HUDEP-2 (cell line): ENCODE data around the gene OR2J3.
"Not testable (repeated sequence)": the region's sequence is repeated elsewhere in the genome, so short reads cannot be mapped to it uniquely, and the experiment has no call there.

ENCODE experiments used
- DNase-seq, 76 experiments: peaks; one replicate each; lab custom pipeline; 2025; ENCODE audit not compliant: unreplicated experiment in 76 of 76; lab: John Stamatoyannopoulos, UW

OR2J3 gene

DNA sequence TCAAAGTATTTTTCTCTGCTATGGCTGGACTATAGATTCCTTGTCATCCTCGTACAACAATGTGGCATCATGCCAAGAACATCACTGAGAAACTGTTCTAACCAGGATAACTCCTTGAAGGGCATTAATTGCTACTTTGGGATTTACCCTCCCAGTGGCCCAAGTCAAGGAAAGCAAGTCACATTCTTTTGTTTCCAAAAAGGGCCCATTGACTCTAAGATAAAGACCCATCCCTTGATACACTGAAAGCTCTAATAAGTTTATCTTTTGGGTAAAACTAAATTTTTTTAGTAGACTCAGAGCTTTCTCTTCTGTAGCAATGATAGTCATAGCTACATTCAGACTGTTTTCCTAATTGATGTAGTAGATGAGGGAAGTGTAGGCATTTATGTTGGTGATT is at the start of gene OR2J3:
OR2J3 (plus strand) TSS at position 301 of the 400 bp plus-strand sequence. CDS start 3,833 bp downstream, outside the sequence.
- no peak for DNase-seq

DNA sequence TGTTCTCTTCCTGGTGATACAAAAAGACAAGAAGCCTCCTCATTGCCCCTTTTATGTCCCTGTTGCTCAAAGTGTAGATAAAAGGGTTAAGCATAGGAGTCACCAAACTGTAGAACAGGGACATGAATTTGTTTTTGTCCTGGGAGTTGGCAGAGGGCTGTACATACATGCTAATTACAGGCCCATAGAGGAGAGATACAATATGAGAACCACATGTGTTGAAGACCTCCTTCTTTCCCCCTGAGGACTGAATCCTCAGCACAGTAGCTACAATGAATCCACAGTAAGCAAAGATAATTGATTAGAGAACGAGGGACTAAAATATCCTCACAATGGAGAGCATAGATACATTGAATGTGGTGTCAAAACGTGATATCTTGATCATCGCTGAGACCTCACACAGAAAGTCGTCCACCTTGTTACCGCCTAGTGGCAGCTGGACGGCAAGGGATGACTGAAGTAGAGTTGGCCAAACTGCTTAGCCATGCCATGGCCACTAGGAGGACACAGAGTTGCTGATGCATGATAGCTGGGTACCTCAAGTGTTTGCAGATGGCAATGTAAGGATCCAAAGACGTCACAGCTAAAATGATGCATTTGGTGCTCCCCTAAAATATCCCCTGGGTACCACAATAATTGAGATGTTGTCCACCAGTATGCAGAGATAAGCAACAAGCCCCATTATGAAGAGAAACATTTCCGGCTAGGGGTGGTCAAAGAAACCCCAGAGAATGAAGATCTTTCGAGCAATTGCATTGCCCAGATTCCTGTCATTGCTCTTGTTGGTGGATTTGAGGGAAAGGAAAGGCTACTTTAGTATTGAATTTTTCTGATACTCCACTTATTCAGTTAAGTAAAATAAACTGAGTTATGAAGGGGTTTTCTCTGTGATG is 35.8 kb upstream of the OR2J3 start:
- DNase-seq, result peak in 46 of 76 experiments; percentile 3 to 76 (median 37)

DNA sequence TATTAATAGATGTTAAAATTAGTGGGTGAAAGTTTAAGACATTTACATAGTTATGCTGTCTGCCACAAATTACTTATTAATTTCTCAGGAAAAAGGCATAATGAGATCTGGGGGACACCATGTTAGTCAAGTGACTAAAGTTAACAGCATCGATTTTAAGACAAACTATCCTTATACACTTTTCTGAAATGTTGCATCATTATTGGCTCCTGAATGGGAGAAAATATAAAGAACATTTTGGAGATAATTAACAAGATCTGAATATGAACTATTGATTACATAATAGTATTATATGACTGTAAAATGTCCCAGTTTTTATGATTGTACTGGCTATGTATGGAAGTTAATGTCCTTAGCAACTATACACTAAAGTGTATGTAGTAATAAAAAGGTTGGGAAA is 28.7 kb upstream of the OR2J3 start:
- no peak for DNase-seq

DNA sequence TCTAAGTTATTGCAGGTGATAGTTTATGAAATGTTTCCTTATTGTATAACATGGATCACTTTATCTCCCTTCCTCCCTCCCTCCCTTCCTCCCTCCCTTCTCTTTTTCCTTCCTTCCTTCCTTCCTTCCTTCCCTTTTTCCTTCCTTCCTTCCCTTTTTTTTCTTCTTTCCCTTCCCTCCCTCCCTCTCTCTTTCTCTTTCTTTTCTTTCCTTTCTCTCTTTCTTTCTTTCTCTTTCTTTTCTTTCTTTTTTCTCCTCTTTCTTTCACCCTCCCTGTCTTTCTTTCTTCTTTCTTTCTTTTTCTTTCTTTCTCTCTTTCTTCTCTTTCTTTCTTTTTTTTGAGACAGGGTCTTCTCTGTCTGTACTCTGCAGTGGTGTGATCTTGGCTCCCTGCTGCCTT is 26.5 kb upstream of the OR2J3 start:
- no peak for DNase-seq

DNA sequence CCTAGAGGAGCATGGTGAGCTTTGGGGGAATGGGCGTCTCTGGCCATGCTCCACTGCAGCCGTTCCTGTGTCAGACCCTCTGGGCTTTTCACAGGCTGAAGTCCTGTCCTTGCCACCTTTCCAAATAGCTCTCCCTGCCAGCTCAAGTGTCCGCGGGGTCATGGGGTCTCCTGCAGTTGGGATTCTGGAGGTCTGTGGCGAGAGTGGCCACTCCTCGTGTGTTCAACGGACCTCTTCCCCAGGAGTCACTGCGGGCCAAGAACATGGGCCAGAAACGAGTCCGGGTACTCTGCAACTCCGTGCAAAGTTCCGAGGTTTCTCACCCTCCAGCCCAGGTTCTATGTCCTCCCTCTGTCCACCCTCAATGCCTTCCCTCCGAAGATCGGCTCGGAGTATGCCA is 25.4 kb upstream of the OR2J3 start:
- no peak for DNase-seq

DNA sequence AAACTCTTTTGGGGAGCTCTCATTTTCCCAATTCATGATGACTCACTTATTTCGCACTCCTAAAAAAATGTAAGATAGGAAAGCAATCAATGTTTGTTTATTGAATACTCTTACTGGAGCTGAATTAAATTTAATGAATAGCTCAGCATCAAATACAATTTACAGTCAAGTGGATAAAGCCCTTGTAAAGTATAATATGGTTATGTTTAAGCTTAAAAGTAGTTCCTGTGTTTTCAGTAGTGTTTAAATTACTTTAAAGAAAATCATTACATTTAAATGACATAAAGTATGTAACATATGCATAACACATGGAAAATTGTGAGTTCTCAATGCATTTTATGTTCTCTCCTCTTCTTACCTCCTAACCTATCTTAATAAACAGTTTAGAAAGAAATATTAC is 20.6 kb upstream of the OR2J3 start, which contains the start of gene OR2B3:
OR2B3 (minus strand) TSS at position 101 of the 400 bp plus-strand sequence; CDS start at position 36, 65 bp downstream.
- no peak for DNase-seq

DNA sequence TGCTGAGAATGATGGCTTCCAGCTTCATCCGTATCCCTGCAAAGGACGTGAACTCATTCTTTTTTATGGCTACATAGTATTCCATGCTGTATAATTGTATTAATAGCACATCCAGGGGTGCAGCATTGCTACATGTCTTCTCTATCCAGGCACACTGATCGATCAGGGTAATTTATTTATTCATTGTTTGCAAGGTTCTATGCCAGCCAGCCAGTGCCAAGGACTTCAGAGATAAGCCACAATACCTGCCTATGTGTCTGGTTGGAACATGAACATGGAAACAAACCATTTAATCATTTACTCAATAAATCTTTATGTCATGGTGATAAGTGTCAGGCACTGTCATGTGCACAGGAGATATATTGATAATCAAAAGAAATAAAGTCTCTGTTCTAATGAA is 14.9 kb upstream of the OR2J3 start:
- no peak for DNase-seq

DNA sequence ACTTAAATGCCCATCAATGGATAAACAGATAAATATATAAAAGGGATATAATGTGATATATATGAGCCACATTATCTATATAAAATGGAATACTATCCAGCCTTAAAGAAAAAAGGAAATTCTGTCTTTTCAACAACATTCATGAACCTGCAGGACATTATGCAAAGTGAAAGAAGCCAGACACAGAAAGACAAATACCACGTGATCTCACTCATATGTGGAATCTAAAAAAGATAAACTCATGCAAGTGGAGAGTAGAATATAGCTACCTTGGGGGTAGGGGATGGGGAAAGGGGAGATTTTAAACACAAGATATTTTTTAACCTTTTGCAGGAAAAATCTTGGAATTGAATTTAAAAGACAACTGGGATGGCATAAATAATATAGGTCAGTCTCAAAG is 10.1 kb upstream of the OR2J3 start:
- no peak for DNase-seq

DNA sequence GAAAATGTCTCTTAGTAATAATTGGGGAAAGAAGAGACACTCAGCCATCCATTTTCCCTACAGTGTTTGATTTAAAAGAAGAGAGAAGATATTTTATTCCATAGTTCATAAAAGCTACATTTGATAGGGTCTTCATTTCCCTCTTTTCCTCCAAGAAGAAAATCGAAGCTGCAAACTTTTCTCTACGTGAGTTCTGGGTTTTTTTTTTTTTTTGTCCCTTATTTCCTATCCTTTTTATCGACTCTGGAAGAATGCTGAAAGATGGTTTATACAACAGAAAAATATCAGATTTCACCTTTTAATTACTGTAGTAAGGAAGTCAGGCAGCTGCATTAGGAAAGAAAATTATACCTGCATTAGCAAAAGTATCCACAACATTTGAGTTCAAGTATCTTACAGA is 8.7 kb upstream of the OR2J3 start, which contains the start of gene OR2J1:
OR2J1 (plus strand) TSS at position 301 of the 400 bp plus-strand sequence. CDS start 1,453 bp downstream, outside the sequence.
- DNase-seq, result no peak

DNA sequence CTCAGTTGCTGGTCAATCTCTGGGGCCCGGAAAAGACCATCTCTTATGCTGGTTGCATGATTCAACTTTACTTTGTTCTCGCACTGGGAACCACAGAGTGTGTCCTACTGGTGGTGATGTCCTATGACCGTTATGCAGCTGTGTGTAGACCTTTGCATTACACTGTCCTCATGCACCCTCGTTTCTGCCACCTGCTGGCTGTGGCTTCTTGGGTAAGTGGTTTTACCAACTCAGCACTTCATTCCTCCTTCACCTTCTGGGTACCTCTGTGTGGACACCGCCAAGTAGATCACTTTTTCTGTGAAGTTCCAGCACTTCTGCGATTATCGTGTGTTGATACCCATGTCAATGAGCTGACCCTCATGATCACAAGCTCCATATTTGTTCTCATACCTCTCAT is 4.3 kb downstream of the OR2J3 start:
- peak in 16 of 76 experiments; percentile 6 to 52 (median 13) for DNase-seq

DNA sequence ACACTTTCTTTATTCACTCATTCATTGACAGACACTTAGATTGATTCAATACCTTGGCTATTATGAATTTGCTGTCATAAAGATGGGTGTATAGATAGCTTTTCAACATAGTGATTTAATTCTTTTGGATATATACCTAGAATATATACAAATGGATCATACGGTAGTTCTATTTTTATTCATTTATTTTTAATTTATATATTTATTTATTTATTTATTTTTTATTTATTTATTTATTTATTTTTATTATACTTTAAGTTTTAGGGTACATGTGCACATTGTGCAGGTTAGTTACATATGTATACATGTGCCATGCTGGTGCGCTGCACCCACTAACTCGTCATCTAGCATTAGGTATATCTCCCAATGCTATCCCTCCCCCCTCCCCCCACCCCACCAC is 7.1 kb downstream of the OR2J3 start:
- DNase-seq, result not testable (repeated sequence)

DNA sequence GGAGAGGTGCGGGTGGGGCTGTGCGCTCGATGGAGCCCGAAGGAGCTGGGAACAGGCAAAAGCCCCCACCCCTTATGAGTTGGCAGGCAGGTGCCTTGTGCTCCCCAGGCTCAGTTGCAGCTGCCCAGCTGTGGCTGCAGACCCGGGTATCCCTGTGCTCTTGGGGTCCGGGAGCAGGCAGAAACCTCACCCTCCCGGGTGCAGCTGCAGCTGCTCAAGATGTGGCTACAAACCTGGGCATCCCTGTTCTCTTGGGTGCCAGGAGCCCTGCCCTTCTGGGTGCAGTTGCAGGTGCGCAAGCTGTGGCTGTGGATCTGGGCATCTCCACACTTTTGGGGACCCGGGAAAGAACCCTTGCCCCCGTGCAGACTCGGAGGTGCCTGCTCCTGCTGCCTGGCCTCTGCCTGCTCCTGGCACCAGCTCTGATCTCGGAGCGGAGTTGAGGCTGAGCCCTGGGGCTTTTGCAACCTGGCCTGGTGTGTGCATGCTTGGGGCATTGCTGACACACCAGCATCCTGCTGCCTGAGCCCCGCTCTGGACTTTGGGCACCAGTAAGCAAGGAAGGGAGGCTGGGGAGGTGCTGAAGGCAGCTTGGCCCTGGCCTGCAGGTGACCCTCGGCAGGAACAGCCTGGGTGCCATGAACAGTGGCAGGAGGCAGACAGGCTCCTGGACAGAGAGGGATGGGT is 21.6 kb downstream of the OR2J3 start:
- DNase-seq, result no peak

DNA sequence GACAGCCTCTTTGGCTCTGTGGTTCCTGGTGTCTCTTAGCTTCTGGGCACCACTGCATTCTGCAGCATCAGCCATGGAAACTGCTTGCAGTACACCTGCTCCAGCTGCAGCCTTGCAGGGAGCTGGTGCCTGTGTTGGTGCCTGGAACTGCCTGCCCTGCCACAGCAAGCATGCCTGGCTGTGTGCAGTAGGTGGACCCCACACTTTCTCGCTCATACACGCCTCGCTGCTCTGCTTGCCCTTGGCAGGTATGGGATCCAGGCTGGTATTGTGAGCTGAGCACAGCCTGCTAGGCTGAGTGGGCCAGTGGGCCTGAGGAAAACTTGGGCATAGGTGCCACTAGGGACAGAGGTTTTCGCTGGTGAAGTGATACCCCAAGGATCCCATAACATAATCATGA is 22.8 kb downstream of the OR2J3 start:
- no peak for DNase-seq

DNA sequence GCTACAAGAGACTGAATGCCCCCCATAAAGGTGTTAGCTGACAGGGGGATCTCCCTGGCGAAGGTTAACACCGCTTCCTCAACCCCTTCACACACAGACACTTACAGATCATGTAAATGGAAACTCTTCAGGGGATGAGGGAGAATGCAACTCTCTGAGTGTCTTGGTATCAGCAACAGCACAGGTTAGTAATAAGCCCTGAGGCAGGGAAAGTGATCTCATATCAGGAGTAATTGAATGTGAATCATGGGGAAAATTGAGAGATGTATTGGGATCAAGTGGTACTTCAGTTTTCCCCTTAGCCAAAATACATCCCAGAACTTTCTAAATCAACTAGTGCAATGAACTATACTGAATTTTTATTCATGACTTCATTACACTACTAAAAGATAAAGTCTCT is 23.8 kb downstream of the OR2J3 start:
- DNase-seq, result no peak

DNA sequence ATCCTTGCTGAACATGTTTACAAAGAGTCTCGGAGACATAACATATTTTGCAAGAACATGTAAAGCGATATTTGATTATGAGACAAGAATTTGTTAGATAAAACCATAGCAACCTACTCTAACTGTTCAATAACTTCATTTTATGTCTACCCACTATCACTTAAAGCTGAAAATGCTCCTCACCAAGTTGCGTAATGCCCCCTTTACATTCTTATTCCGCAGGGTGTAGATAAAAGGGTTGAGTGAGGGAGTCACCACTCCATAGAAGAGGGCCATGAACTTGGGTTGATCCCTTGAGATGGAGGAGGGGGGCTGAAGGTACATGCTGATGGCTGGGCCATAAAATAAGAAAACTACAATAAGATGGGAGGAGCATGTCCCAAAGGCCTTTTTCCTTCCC is 29.9 kb downstream of the OR2J3 start:
- no peak for DNase-seq

DNA sequence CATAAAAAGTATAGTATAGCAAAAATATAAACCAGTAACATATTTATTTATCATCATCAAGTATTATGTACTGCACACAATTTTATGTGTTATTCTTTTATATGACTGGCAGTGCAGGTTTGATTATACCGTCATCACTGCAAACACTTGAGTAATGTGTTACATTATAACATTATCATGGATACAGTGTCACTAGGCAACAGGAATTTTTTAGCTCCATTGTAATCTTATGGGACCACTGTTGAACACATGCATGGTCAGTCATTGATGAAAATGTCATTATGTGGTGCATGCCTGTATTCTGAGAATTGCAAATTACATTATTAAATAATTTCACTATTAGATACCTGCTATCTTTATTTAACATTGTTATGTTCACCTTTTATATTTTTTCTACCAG is 33.7 kb downstream of the OR2J3 start:
- DNase-seq, result no peak

DNA sequence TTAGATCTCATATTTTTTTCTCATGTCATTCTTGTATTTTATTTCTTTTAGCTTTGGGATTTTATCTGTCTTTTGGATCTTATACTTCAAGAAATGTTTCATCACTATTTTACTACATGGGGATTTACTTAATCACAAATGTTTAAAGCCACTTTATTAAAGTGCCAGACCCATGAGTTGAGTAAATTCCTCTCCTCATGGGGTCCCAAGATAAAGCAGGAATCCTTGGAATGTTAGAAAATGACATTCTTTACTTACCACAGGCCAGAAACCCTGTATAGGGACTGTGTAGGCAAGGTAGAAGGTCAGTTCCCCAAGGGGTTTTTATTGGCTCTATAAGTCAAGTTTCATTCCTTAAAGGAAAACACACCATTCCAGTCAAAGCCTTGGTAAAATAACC is 34.5 kb downstream of the OR2J3 start:
- no peak for DNase-seq

DNA sequence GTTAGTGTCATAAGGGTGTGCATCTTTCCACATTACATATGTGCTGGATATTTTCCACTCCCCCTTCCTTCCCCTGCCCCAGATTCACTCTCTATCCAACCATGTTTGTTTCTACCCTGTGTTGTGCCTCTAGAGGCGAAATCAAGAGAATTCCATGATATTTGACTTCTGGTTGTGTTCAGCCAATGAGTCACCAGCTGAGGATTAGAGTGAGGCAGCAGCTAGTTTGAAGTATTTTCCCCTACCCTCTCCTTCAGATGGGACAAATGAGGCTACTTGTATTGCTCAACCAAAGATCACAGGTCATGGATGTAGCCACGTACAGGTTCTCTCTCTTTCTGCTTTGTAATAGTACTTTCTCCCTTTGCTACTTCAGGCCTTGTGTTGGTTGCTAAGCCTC is 38.3 kb downstream of the OR2J3 start:
- DNase-seq, result no peak

DNA sequence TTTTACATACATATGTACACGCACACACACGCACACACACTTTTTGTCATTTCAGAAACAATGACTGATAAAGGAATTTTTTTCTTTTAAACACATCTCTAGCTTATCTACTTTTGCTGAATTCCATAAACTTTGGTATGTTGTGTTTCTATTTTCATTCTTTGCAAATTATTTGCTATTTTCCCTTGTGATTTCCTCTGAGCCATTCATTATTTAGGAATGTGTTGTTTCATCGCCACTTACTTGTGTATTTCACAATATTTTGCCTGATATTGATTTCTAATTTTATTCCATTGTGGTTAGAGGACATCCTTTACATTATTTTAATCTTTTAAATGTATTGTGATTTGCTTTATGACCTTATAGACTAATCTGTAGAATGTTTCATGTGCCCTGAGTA is 39.2 kb downstream of the OR2J3 start:
- DNase-seq, result no peak

DNA sequence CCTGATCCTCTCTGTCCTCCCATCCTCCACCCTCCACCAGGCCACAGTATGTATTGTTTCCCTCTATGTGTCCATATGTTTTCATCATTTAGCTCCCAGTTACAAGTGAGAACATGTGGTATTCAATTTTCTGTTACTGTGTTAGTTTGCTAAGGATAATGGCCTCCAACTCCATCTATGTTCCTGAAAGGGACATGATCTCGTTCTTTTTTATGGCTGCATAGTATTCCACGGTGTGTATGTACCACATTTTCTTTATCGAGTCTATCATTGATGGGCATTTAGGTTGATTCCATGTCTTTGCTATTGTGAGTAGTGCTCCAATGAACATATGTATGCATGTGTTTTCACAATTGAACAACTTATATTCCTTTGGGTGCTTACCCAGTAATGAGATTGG is 41.6 kb downstream of the OR2J3 start:
- not testable (repeated sequence) for DNase-seq

DNA sequence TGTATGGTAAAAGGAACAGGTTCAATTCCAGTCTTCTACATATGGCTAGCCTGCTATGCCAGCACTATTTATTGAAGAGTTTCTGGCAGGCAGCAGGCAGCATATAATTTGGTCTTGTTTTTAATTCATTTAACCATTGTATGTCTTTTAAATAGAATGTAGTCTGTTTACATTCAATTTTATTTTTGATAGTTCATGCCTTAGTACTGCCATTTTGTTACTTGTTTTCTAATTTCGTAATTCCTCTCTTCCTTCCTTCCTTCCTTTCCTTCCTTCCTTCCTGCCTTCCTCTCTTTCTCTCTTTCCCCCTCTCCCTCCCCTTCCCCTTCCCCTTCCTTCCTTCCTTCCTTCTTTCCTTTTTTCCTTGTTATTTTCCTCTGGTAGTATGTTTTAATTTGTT is 45.2 kb downstream of the OR2J3 start:
- no peak for DNase-seq

DNA sequence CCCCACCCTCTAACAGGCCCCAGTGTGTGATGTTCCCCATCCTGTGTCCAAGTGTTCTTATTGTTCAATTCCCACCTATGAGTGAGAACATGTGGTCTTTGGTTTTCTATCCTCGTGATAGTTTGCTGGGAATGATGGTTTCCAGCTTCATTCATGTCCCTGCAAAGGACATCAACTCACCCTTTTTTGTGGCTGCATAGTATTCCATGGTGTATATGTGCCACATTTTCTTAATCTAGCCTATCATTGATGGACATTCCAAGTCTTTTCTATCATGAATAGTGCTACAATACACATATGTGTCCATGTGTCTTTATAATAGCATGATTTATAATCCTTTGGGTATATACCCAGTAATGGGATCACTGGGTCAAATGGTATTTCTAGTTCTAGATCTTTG is 47.3 kb downstream of the OR2J3 start:
- DNase-seq, result not testable (repeated sequence)
